BLaER1 (cell line): Measurements from ENCODE around the gene EDDM3A.
"Not testable (repeated sequence)": the region's sequence is repeated elsewhere in the genome, so short reads cannot be mapped to it uniquely, and the experiment has no call there.

ENCODE experiments used
- H3K27ac ChIP-seq: shearing (Covaris generic); formaldehyde crosslinking; 2 replicates; pipeline ENCODE4 v1.8.1; 2022
- H3K27me3 ChIP-seq: shearing (Covaris generic); formaldehyde crosslinking; 2 replicates; pipeline ENCODE4 v1.8.1; 2022
- H3K36me3 ChIP-seq: shearing (Covaris generic); formaldehyde crosslinking; 2 replicates; pipeline ENCODE4 v1.8.1; 2022
- H3K4me1 ChIP-seq: shearing (Covaris generic); formaldehyde crosslinking; 2 replicates; pipeline ENCODE4 v1.8.1; 2022
- H3K4me2 ChIP-seq: shearing (Covaris generic); formaldehyde crosslinking; 2 replicates; pipeline ENCODE4 v1.8.1; 2022
- H3K4me3 ChIP-seq: shearing (Covaris generic); formaldehyde crosslinking; 2 replicates; pipeline ENCODE4 v1.8.1; 2022
- H3K9ac ChIP-seq: shearing (Covaris generic); formaldehyde crosslinking; 2 replicates; pipeline ENCODE4 v1.8.1; 2022
- H3K9me3 ChIP-seq: shearing (Covaris generic); formaldehyde crosslinking; 2 replicates; pipeline ENCODE4 v1.8.1; 2022
- H4K20me1 ChIP-seq: shearing (Covaris generic); formaldehyde crosslinking; 2 replicates; pipeline ENCODE4 v1.8.1; 2022
- Cebpa-rat ChIP-seq: shearing (Covaris generic); IDR thresholded peaks from 2 replicates; pipeline ENCODE4 v1.8.1; 2022

EDDM3A gene

GRCh38 chr14:20754308-20754707, 8.6 kb downstream of the EDDM3A start:
- Histone ChIP-seq H3K4me2 (no peak overlapping the region), H3K9ac (no peak overlapping the region), H3K27ac (no peak overlapping the region), H3K9me3 (peaks cover 25% of the 10 kb centered on the region), H3K4me3 (no peak overlapping the region), H3K36me3 (no peaks in the 10 kb centered on the region), H3K4me1 (no peaks in the 10 kb centered on the region), H3K27me3 (no peaks in the 10 kb centered on the region), H4K20me1 (no peaks in the 10 kb centered on the region)
- TF ChIP-seq Cebpa-rat: no peak

GRCh38 chr14:20755037-20755436, 9.3 kb downstream of the EDDM3A start:
- H4K20me1 ChIP-seq: no peaks in the 10 kb centered on the region
- H3K9ac ChIP-seq: no peak overlapping the region
- no peak overlapping the region for H3K27ac ChIP-seq
- no peak overlapping the region for H3K4me3 ChIP-seq
- peaks cover 25% of the 10 kb centered on the region for H3K9me3 ChIP-seq
- no peaks in the 10 kb centered on the region for H3K4me1 ChIP-seq
- H3K27me3 ChIP-seq: no peaks in the 10 kb centered on the region
- H3K4me2 ChIP-seq: no peak overlapping the region
- no peak for TF ChIP-seq Cebpa-rat
- no peaks in the 10 kb centered on the region for H3K36me3 ChIP-seq

- no peak for TF ChIP-seq Cebpa-rat
- Histone ChIP-seq H4K20me1 (no peaks in the 10 kb centered on the region), H3K27me3 (no peaks in the 10 kb centered on the region), H3K4me1 (no peaks in the 10 kb centered on the region), H3K4me2 (no peak overlapping the region), H3K9ac (no peak overlapping the region), H3K9me3 (peaks cover 6% of the 10 kb centered on the region), H3K36me3 (no peaks in the 10 kb centered on the region), H3K27ac (no peak overlapping the region), H3K4me3 (no peak overlapping the region)
These were observed 12.3 kb downstream of the EDDM3A start for GRCh38 chr14:20757965-20758364.

- not testable (repeated sequence) for H3K9ac ChIP-seq, H3K27ac ChIP-seq, H3K4me1 ChIP-seq, H3K4me3 ChIP-seq, H3K4me2 ChIP-seq, H3K36me3 ChIP-seq, H3K9me3 ChIP-seq, H3K27me3 ChIP-seq, H4K20me1 ChIP-seq
These were observed 13.8 kb downstream of the EDDM3A start for GRCh38 chr14:20759465-20759864.

GRCh38 chr14:20760950-20761349, 15.3 kb downstream of the EDDM3A start:
- Histone ChIP-seq H4K20me1 (no peaks in the 10 kb centered on the region), H3K9me3 (no peaks in the 10 kb centered on the region), H3K36me3 (no peaks in the 10 kb centered on the region), H3K4me1 (no peaks in the 10 kb centered on the region), H3K27me3 (no peaks in the 10 kb centered on the region), H3K4me3 (no peak overlapping the region), H3K9ac (no peak overlapping the region), H3K4me2 (no peak overlapping the region), H3K27ac (no peak overlapping the region)
- TF ChIP-seq Cebpa-rat: no peak

- no peak overlapping the region for H3K4me2 ChIP-seq
- no peaks in the 10 kb centered on the region for H3K9me3 ChIP-seq
- H3K36me3 ChIP-seq: no peaks in the 10 kb centered on the region
- no peak overlapping the region for H3K9ac ChIP-seq
- no peaks in the 10 kb centered on the region for H3K27me3 ChIP-seq
- no peaks in the 10 kb centered on the region for H3K4me1 ChIP-seq
- H3K4me3 ChIP-seq: no peak overlapping the region
- H3K27ac ChIP-seq: no peak overlapping the region
- no peak for TF ChIP-seq Cebpa-rat
- no peaks in the 10 kb centered on the region for H4K20me1 ChIP-seq
These were observed 22.9 kb downstream of the EDDM3A start for GRCh38 chr14:20768593-20768892.

GRCh38 chr14:20769421-20769820, 23.7 kb downstream of the EDDM3A start:
- Histone ChIP-seq H3K4me3 (no peak overlapping the region), H3K4me1 (no peaks in the 10 kb centered on the region), H3K27me3 (no peaks in the 10 kb centered on the region), H4K20me1 (no peaks in the 10 kb centered on the region), H3K36me3 (no peaks in the 10 kb centered on the region), H3K9me3 (no peaks in the 10 kb centered on the region), H3K4me2 (no peak overlapping the region), H3K27ac (no peak overlapping the region), H3K9ac (no peak overlapping the region)
- no peak for TF ChIP-seq Cebpa-rat

- no peaks in the 10 kb centered on the region for H4K20me1 ChIP-seq
- H3K9me3 ChIP-seq: no peaks in the 10 kb centered on the region
- H3K27me3 ChIP-seq: no peaks in the 10 kb centered on the region
- H3K27ac ChIP-seq: no peak overlapping the region
- no peak overlapping the region for H3K4me2 ChIP-seq
- H3K9ac ChIP-seq: no peak overlapping the region
- no peak overlapping the region for H3K4me3 ChIP-seq
- no peaks in the 10 kb centered on the region for H3K4me1 ChIP-seq
- TF ChIP-seq Cebpa-rat: no peak
- no peaks in the 10 kb centered on the region for H3K36me3 ChIP-seq
These were observed 27.0 kb downstream of the EDDM3A start for GRCh38 chr14:20772650-20773049.

GRCh38 chr14:20774258-20774824, 28.7 kb downstream of the EDDM3A start:
- TF ChIP-seq Cebpa-rat: no peak
- Histone ChIP-seq H3K27ac (no peak overlapping the region), H3K36me3 (no peaks in the 10 kb centered on the region), H4K20me1 (no peaks in the 10 kb centered on the region), H3K4me3 (no peak overlapping the region), H3K4me1 (no peaks in the 10 kb centered on the region), H3K4me2 (no peak overlapping the region), H3K9ac (no peak overlapping the region), H3K27me3 (no peaks in the 10 kb centered on the region), H3K9me3 (no peaks in the 10 kb centered on the region)

GRCh38 chr14:20775043-20775442, 29.4 kb downstream of the EDDM3A start:
- Histone ChIP-seq H3K9me3 (no peaks in the 10 kb centered on the region), H3K36me3 (no peaks in the 10 kb centered on the region), H3K4me3 (no peak overlapping the region), H3K27ac (no peak overlapping the region), H3K27me3 (no peaks in the 10 kb centered on the region), H3K9ac (no peak overlapping the region), H3K4me2 (no peak overlapping the region), H3K4me1 (peaks cover 3% of the 10 kb centered on the region), H4K20me1 (no peaks in the 10 kb centered on the region)
- no peak for TF ChIP-seq Cebpa-rat

GRCh38 chr14:20775901-20776300, 30.2 kb downstream of the EDDM3A start:
- no peaks in the 10 kb centered on the region for H3K9me3 ChIP-seq
- no peaks in the 10 kb centered on the region for H3K36me3 ChIP-seq
- TF ChIP-seq Cebpa-rat: no peak
- H3K9ac ChIP-seq: no peak overlapping the region
- H3K27ac ChIP-seq: no peak overlapping the region
- H4K20me1 ChIP-seq: no peaks in the 10 kb centered on the region
- H3K4me2 ChIP-seq: no peak overlapping the region
- no peaks in the 10 kb centered on the region for H3K27me3 ChIP-seq
- H3K4me1 ChIP-seq: peaks cover 12% of the 10 kb centered on the region
- no peak overlapping the region for H3K4me3 ChIP-seq
